K562 (cell line): Measurements from ENCODE around the gene BCL2L13. TPM values are rescaled to one million over a fixed set of nuclear protein-coding genes. Genes with fewer than 3 reads are reported as not detected.

Experiments used
- ATAC-seq: fragments of 200-7000 bp; cut with Tn5 transposase; 3 replicates; pipeline ENCODE4 v1.9.1; 2020; ENCODE audit warnings: moderate library complexity
- BruUV-seq: library from RNA; stranded (reverse); fragments of 400-500 nt; replicated peaks from 2 replicates; lab custom pipeline; 2021; lab: Mats Ljungman, UMichigan
- CTCF ChIA-PET: fragments of 300-600 bp; formaldehyde crosslinking; extraction: SDS; loops from one replicate; lab custom pipeline; 2021; ENCODE audit warnings: low intra/inter-chr PET ratio; lab: Yijun Ruan, JAX
- POLR2A ChIA-PET: fragments of 300-600, 350-650 bp; sonication (Branson Sonifier 250); formaldehyde crosslinking; extraction: SDS; loops from one replicate; lab custom pipeline; 2021; ENCODE audit warnings: antibody characterized with exemption, inconsistent platforms; lab: Yijun Ruan, JAX
- DNase-seq, 4 experiments: peaks; one replicate each; pipeline versions ENCODE4 v3.0.0 to v3.0.0-alpha.2; 2011 to 2018; ENCODE audit warnings: low spot score in 3 of 4, mixed read lengths in 3 of 4; ENCODE audit errors: extremely low read depth in 1 of 4
- FAIRE-seq: peaks from 2 replicates; lab custom pipeline; 2011; peaks lifted over from hg19 to GRCh38; lab: Jason Lieb, UNC
- H2AFZ ChIP-seq: 2 replicates; pipeline ENCODE4 v1.6.0; 2011; ENCODE audit warnings: low read depth, low read length, control low read depth, inconsistent platforms
- H3K27ac ChIP-seq: fragments of 200-600 bp; 3 replicates; pipeline ENCODE4 v1.8.0; 2011; ENCODE audit warnings: low read depth, mild to moderate bottlenecking, control low read depth, inconsistent platforms, low read length, moderate library complexity, mixed read lengths; ENCODE audit errors: extremely low read depth
- H3K27me3 ChIP-seq, 2 experiments: fragments of 300-600 bp in 1 of 2; 2 replicates in 1 of 2; 3 replicates in 1 of 2; pipeline versions ENCODE4 v1.6.0 to v1.8.0; 2011; ENCODE audit warnings: inconsistent platforms in 2 of 2, low read length in 2 of 2, mild to moderate bottlenecking in 1 of 2, mixed read lengths in 1 of 2, moderate library complexity in 1 of 2; ENCODE audit not compliant: control insufficient read depth in 2 of 2, insufficient read depth in 2 of 2
- H3K36me3 ChIP-seq: fragments of 300-600 bp; 3 replicates; pipeline ENCODE4 v1.8.0; 2011; ENCODE audit warnings: mild to moderate bottlenecking, low read length, inconsistent platforms; ENCODE audit not compliant: control insufficient read depth, insufficient read depth
- H3K4me1 ChIP-seq, 2 experiments: fragments of 200-600 bp in 1 of 2; replicated peaks in 1 of 2; 2 replicates in 1 of 2; 3 replicates in 1 of 2; pipeline versions ENCODE4 v1.5.1 to v1.8.0; 2011; ENCODE audit warnings: inconsistent platforms in 2 of 2, low read length in 2 of 2, mild to moderate bottlenecking in 1 of 2, mixed read lengths in 1 of 2, moderate library complexity in 1 of 2; ENCODE audit not compliant: control insufficient read depth in 2 of 2, insufficient read depth in 2 of 2
- H3K4me2 ChIP-seq: 2 replicates; pipeline ENCODE4 v1.6.1; 2011; ENCODE audit warnings: low read length, control low read depth, inconsistent platforms, mixed read lengths; ENCODE audit not compliant: insufficient read depth
- H3K4me3 ChIP-seq: fragments of 200-600 bp; sonication (generic), shearing (Covaris generic); 2 replicates; pipeline ENCODE4 v1.5.1; 2016; ENCODE audit warnings: control low read depth, inconsistent platforms
- H3K79me2 ChIP-seq: fragments of 200-600 bp; 3 replicates; pipeline ENCODE4 v1.8.0; 2011; ENCODE audit warnings: low read length, inconsistent platforms; ENCODE audit not compliant: control insufficient read depth, insufficient read depth
- H3K9ac ChIP-seq, 2 experiments: 2 replicates each; pipeline versions ENCODE4 v1.6.0 to v1.6.1; 2011; ENCODE audit warnings: low read depth in 2 of 2, low read length in 2 of 2, control low read depth in 1 of 2, inconsistent platforms in 1 of 2, mild to moderate bottlenecking in 1 of 2, mixed read lengths in 1 of 2; ENCODE audit not compliant: insufficient read depth in 1 of 2
- H3K9me1 ChIP-seq: one replicate; pipeline ENCODE4 v1.6.0; 2011; ENCODE audit warnings: inconsistent platforms, mild to moderate bottlenecking, low read length, moderate library complexity; ENCODE audit not compliant: control insufficient read depth, insufficient read depth
- H3K9me3 ChIP-seq: replicated peaks from 2 replicates; pipeline ENCODE4 v1.5.1; 2011; ENCODE audit warnings: low read depth, low read length, inconsistent platforms; ENCODE audit not compliant: control insufficient read depth, insufficient read depth
- H4K20me1 ChIP-seq: replicated peaks from 2 replicates; pipeline ENCODE4 v1.6.1; 2011; ENCODE audit warnings: low read length, inconsistent platforms, mixed read lengths; ENCODE audit not compliant: control insufficient read depth, insufficient read depth
- CCNT2 ChIP-seq: IDR thresholded peaks from 2 replicates; pipeline ENCODE4 v1.6.1; 2011; ENCODE audit warnings: borderline replicate concordance, low read depth, mild to moderate bottlenecking, moderate library complexity, mixed read lengths, low read length; ENCODE audit not compliant: insufficient read length; ENCODE audit errors: extremely low read depth
- EP400 ChIP-seq: fragments of 450-650 bp; IDR thresholded peaks from 2 replicates; pipeline ENCODE4 v1.6.1; 2017; ENCODE audit warnings: antibody characterized with exemption, mild to moderate bottlenecking, moderate library complexity
- ETV5 ChIP-seq: sonication (generic); formaldehyde crosslinking; IDR thresholded peaks from 2 replicates; pipeline ENCODE4 v1.4.0; 2020; ENCODE audit warnings: low read depth, mild to moderate bottlenecking, missing genetic modification reagents
- FOXK2 ChIP-seq, 2 experiments: fragments of 450-650 bp; IDR thresholded peaks in 1 of 2; conservative IDR thresholded peaks in 1 of 2; 2 replicates each; pipeline ENCODE4 v1.6.1; 2016; ENCODE audit warnings: low read depth in 2 of 2, mild to moderate bottlenecking in 1 of 2
- HNRNPK ChIP-seq: fragments of 200-400 bp; formaldehyde crosslinking; IDR thresholded peaks from one replicate; pipeline ENCODE4 v1.6.1; 2018; ENCODE audit warnings: mild to moderate bottlenecking, low read depth, low read length; ENCODE audit not compliant: poor library complexity, severe bottlenecking
- NFIC ChIP-seq: fragments of 450-650 bp; IDR thresholded peaks from 2 replicates; pipeline ENCODE4 v1.6.1; 2017; ENCODE audit warnings: mild to moderate bottlenecking, inconsistent platforms
- NFXL1 ChIP-seq: fragments of 450-650 bp; formaldehyde crosslinking; IDR thresholded peaks from 2 replicates; pipeline ENCODE4 v1.4.0; 2021; ENCODE audit warnings: mild to moderate bottlenecking
- NR3C1 ChIP-seq: sonication (generic); formaldehyde crosslinking; IDR thresholded peaks from 2 replicates; pipeline ENCODE4 v1.8.1; 2022; ENCODE audit warnings: missing genetic modification reagents
- SREBF2 ChIP-seq: sonication (generic); formaldehyde crosslinking; IDR thresholded peaks from 2 replicates; pipeline ENCODE4 v1.4.0; 2020; ENCODE audit warnings: mild to moderate bottlenecking, missing genetic modification reagents
- XRCC5 ChIP-seq: fragments of 200-400 bp; formaldehyde crosslinking; IDR thresholded peaks from 2 replicates; pipeline ENCODE4 v1.6.1; 2017; ENCODE audit warnings: low read depth, mild to moderate bottlenecking, low read length
- ZBTB8A ChIP-seq: fragments of 450-650 bp; IDR thresholded peaks from 2 replicates; pipeline ENCODE4 v1.6.1; 2018; ENCODE audit warnings: mild to moderate bottlenecking, moderate library complexity; ENCODE audit not compliant: partially characterized antibody
- ZNF408 ChIP-seq: fragments of 250-450 bp; sonication (Bioruptor Pico); IDR thresholded peaks from 2 replicates; pipeline ENCODE4 v1.4.0; 2020; ENCODE audit warnings: low read depth, mild to moderate bottlenecking, moderate library complexity
- WGBS: fragments of 100-300 bp; shearing (Covaris generic); methylation state at CpG from one replicate; pipeline ENCODE4 v1.1.6; 2016; ENCODE audit warnings: low coverage, mixed read lengths; ENCODE audit not compliant: insufficient coverage; ENCODE audit errors: missing lambda C conversion rate; 5-methylcytosine and 5-hydroxymethylcytosine counted together
- in situ Hi-C: fragments of 300-500 bp; cut with MboI; formaldehyde crosslinking; loops from 4 replicates; pipeline ENCODE4 v1.15.0; 2018; ENCODE audit warnings: inconsistent platforms, mixed read lengths
- intact Hi-C: fragments of 100-400 bp; cut with micrococcal nuclease; formaldehyde crosslinking; loops from 2 replicates; pipeline ENCODE4 v1.14.2; 2022
- polyA plus RNA-seq, 8 experiments: library from polyadenylated mRNA; depleted of rRNA in 4 of 8; stranded (reverse) in 5 of 8; unstranded in 3 of 8; fragments of >200 nt; fragmentation: Nextera tagmentation in 2 of 8; fragmentation: Illumina TruSeq in 1 of 8; extraction: Ambion mirVana in 2 of 8; extraction: Trizol in 1 of 8; gene quantifications; 2 replicates each; pipeline versions ENCODE4 v1.2.1 to v1.2.3, GENCODE V29; 2011 to 2014; ENCODE audit warnings: inconsistent platforms in 1 of 8, missing spikeins in 1 of 8
- total RNA-seq, 7 experiments: library from RNA; depleted of rRNA in 6 of 7; stranded (reverse); fragments of >200 nt in 6 of 7; fragmentation: Illumina TruSeq in 2 of 7; extraction: Trizol in 2 of 7; gene quantifications; 2 replicates each; pipeline versions ENCODE4 v1.2.1 to v1.2.3, GENCODE V29; 2011 to 2021; ENCODE audit warnings: low replicate concordance in 1 of 7
- TF ChIP-seq, protein P1 (sequence below): fragments of 450-650 bp; IDR thresholded peaks from 2 replicates; pipeline ENCODE4 v1.6.1; 2017; ENCODE audit warnings: antibody characterized with exemption, mild to moderate bottlenecking

Gene BCL2L13
- total and polyA plus RNA-seq, 9 of the 15 experiments (the other 6 are each of a cell fraction or from before 2014, with no cell fraction given), result 41.5 to 63.4 (median 56.5) TPM

DNA sequence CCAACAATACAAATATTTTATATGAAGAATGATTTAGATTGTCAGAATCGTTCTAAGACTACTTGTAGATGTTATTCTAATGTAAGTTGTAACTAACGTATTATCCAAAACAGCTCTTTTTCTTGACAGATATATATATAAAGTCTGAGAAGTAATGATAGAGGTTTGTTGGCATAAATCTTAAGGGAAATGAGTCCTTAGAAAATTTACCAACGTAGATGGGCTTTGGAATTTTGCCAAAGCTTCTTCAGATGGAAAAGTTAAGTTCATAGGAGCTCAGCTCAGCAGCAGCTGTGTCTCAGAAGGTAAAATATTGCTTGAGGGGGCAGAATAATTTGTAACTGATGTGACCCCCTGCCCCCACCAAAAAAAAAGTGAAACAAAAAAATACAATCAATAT lies 69.0 kb downstream of the BCL2L13 start:
- H3K4me2 ChIP-seq, result no peak overlapping the region

DNA sequence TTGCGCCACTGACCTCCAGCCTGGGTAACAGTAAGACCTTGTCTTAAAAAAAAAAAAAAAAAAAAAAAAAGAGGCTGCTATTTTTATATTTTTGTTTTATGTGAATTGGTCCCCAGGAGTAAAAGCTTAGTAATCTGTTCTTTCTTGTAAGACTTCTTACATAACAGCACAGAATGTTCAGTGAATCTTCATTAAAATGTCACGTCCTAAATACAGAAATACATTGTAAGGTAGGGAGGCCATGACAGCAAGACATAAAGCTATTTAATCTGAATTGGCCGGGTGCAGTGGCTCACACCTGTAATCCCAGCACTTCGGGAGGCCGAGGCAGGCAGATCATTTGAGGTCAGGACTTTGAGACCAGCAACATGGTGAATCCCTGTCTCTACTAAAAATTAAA lies 71.5 kb downstream of the BCL2L13 start:
- Histone ChIP-seq H3K9me3 (no peaks in the 10 kb centered on the region), H3K4me1 (0 out of 5 replicates have a peak, but pooled peaks cover 0 to 3% of the 10 kb centered on the region in 2 experiments), H3K9me1 (no peaks in the 10 kb centered on the region), H2AFZ (no peak overlapping the region), H3K4me2 (no peak overlapping the region), H3K27ac (no peak overlapping the region), H3K27me3 (no peaks in the 10 kb centered on the region), H4K20me1 (no peaks in the 10 kb centered on the region), H3K79me2 (no peaks in the 10 kb centered on the region), H3K36me3 (peaks cover 28% of the 10 kb centered on the region; the same call in 2 of the 3 replicates), H3K4me3 (no peak overlapping the region), H3K9ac (no peak overlapping the region)
- in situ Hi-C loops, result no loop called here
- ATAC-seq (no peak), DNase-seq (no peak), FAIRE-seq (no peak)
- CTCF ChIA-PET, result no interaction called here
- no TSS peak for BruUV-seq
- WGBS, result 87% methylated on average over 5 of the region's 5 CpGs
- POLR2A ChIA-PET, result interaction anchor here (0.7 to 2.1 kb wide), 4 partner anchors 9 to 70 kb away, joined by 3 to 6 read pairs (median 4); no protein-coding TSS in a partner anchor
- intact Hi-C loops, result no loop called here
- TF ChIP-seq HNRNPK (no peak), ZNF408 (CRISPR knock-in tag) (no peak), EP400 (no peak), FOXK2 (conservative IDR thresholded peaks at IDR 0.05 in 1 of 2, IDR thresholded peaks at IDR 0.05 in 1 of 2; ENCODE audit: low read depth in 2 of 2) (no peak), SREBF2 (CRISPR knock-in tag) (no peak), CCNT2 (no peak), NR3C1 (CRISPR knock-in tag) (no peak), ZBTB8A (no peak), ETV5 (no peak), NFXL1 (CRISPR knock-in tag) (no peak)
- TF ChIP-seq, protein P1, sequence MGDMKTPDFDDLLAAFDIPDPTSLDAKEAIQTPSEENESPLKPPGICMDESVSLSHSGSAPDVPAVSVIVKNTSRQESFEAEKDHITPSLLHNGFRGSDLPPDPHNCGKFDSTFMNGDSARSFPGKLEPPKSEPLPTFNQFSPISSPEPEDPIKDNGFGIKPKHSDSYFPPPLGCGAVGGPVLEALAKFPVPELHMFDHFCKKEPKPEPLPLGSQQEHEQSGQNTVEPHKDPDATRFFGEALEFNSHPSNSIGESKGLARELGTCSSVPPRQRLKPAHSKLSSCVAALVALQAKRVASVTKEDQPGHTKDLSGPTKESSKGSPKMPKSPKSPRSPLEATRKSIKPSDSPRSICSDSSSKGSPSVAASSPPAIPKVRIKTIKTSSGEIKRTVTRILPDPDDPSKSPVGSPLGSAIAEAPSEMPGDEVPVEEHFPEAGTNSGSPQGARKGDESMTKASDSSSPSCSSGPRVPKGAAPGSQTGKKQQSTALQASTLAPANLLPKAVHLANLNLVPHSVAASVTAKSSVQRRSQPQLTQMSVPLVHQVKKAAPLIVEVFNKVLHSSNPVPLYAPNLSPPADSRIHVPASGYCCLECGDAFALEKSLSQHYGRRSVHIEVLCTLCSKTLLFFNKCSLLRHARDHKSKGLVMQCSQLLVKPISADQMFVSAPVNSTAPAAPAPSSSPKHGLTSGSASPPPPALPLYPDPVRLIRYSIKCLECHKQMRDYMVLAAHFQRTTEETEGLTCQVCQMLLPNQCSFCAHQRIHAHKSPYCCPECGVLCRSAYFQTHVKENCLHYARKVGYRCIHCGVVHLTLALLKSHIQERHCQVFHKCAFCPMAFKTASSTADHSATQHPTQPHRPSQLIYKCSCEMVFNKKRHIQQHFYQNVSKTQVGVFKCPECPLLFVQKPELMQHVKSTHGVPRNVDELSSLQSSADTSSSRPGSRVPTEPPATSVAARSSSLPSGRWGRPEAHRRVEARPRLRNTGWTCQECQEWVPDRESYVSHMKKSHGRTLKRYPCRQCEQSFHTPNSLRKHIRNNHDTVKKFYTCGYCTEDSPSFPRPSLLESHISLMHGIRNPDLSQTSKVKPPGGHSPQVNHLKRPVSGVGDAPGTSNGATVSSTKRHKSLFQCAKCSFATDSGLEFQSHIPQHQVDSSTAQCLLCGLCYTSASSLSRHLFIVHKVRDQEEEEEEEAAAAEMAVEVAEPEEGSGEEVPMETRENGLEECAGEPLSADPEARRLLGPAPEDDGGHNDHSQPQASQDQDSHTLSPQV, result no peak

More for the DNA sequence above, 69.0 kb downstream of the BCL2L13 start:
- H3K27me3 ChIP-seq, result no peaks in the 10 kb centered on the region
- peaks cover 41% of the 10 kb centered on the region; the same call in 2 of the 3 replicates for H3K36me3 ChIP-seq
- no peaks in the 10 kb centered on the region for H3K9me3 ChIP-seq
- in situ Hi-C loops, result no loop called here
- no peak overlapping the region for H3K4me3 ChIP-seq
- ChIA-PET CTCF (no interaction called here), POLR2A (interaction anchor here (1.0 to 2.1 kb wide), 3 partner anchors 11 to 35 kb away, joined by 4 to 7 read pairs (median 4); no protein-coding TSS in a partner anchor)
- no peak overlapping the region for H2AFZ ChIP-seq
- no peaks in the 10 kb centered on the region for H4K20me1 ChIP-seq
- no peaks in the 10 kb centered on the region for H3K79me2 ChIP-seq
- 81% methylated on average over 3 of the region's 3 CpGs for WGBS
- no peaks in the 10 kb centered on the region for H3K9me1 ChIP-seq
- 0 out of 5 replicates have a peak, but pooled peaks cover 0 to 3% of the 10 kb centered on the region in 2 experiments for H3K4me1 ChIP-seq
- no peak for ATAC-seq
- no TSS peak for BruUV-seq
- FAIRE-seq, result no peak
- intact Hi-C loops, result no loop called here
- TF ChIP-seq XRCC5 (no peak), NFIC (peak; percentile 58)
- DNase-seq, result no peak
- H3K9ac ChIP-seq, result no peak overlapping the region
- H3K27ac ChIP-seq, result no peak overlapping the region
